Limb (tissue), 2 donors: Measurements from ENCODE around the gene ADARB2.

Experiments
- DNase-seq, 2 donors: peaks; one replicate each; pipeline ENCODE4 v3.0.0-alpha.2; 2016; ENCODE audit errors: extremely low spot score in 2 of 2

The ADARB2 gene

GRCh38 chr10:1149793-1150637, 587.3 kb downstream of the ADARB2 start:
- DNase-seq: no peak

GRCh38 chr10:1148855-1149605, 588.3 kb downstream of the ADARB2 start:
- no peak for DNase-seq

- DNase-seq: no peak
Measured at GRCh38 chr10:1147810-1148209, 589.5 kb downstream of the ADARB2 start.

- no peak for DNase-seq
Measured at GRCh38 chr10:1142596-1142995, 594.7 kb downstream of the ADARB2 start.

GRCh38 chr10:1141701-1142100, 595.6 kb downstream of the ADARB2 start:
- no peak for DNase-seq

- DNase-seq: no peak
Measured at GRCh38 chr10:1141261-1141660, 596.1 kb downstream of the ADARB2 start.

GRCh38 chr10:1138529-1138928, 598.8 kb downstream of the ADARB2 start:
- DNase-seq: no peak

- DNase-seq: no peak
Measured at GRCh38 chr10:1137499-1138163, 599.7 kb downstream of the ADARB2 start.

- peak in 1 of 2 donors; percentile 8 for DNase-seq
Measured at GRCh38 chr10:1136268-1136667, 601.1 kb downstream of the ADARB2 start.

GRCh38 chr10:1134156-1134555, 603.2 kb downstream of the ADARB2 start:
- no peak for DNase-seq

GRCh38 chr10:1133495-1134045, 603.8 kb downstream of the ADARB2 start:
- DNase-seq: no peak

- no peak for DNase-seq
Measured at GRCh38 chr10:1132584-1132983, 604.7 kb downstream of the ADARB2 start.

- no peak for DNase-seq
Measured at GRCh38 chr10:1130995-1131790, 606.1 kb downstream of the ADARB2 start.

- no peak for DNase-seq
Measured at GRCh38 chr10:1130226-1130625, 607.1 kb downstream of the ADARB2 start.

- no peak for DNase-seq
Measured at GRCh38 chr10:1128649-1129048, 608.7 kb downstream of the ADARB2 start.

- DNase-seq: no peak
Measured at GRCh38 chr10:1128115-1128514, 609.2 kb downstream of the ADARB2 start.

GRCh38 chr10:1127629-1128028, 609.7 kb downstream of the ADARB2 start:
- no peak for DNase-seq
